Measurements from ENCODE around the gene SPATA6. TPM values are rescaled to one million over a fixed set of nuclear protein-coding genes. Genes with fewer than 3 reads are reported as not detected.

The SPATA6 gene
- total and polyA plus RNA-seq, 2 of the 8 experiments (the other 6 are each of a cell fraction or from before 2014, with no cell fraction given), result 2.4 to 17.2 TPM

DNA sequence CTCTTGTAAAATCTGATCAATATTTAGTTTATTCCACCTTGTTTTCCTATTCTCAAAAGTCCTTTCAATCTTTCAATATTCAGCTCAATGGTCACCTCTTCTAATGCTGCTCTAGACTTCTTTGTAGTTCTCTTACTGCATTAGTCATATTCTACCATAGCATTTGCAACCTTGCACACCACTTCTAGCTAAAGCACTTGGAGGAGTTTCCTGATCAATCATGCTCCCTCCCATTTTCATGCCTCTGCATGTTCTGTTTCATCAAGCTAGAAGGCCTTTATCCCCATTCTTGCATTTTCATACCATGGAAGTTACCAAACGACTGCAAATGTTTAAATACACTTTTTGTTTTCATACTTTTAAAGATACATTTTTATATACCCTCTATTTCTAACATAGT, 177.3 kb downstream of the SPATA6 start:
- no peak overlapping the region for H4K91ac ChIP-seq (replicated peaks; ENCODE audit: insufficient read length, low read length)
- H2BK5ac ChIP-seq (ENCODE audit: low read depth, low read length), result no peak overlapping the region
- no peak overlapping the region for H2BK20ac ChIP-seq (ENCODE audit: low read length)
- no peak overlapping the region for H3K14ac ChIP-seq (ENCODE audit: insufficient read length)
- DNase-seq (ENCODE audit: low read depth in 1 of 2, low spot score in 2 of 2) (no peak), FAIRE-seq (no peak)
- no peaks in the 10 kb centered on the region for H3K9me3 ChIP-seq (ENCODE audit: insufficient read depth in 2 of 2, low read depth in 1 of 2, low read length in 1 of 2)
- no peak overlapping the region for H3K9ac ChIP-seq (replicated peaks in 1 of 4; ENCODE audit: extremely low read depth in 1 of 4, low read depth in 3 of 4, low read length in 3 of 4)
- H3K4me2 ChIP-seq (ENCODE audit: insufficient read depth in 1 of 2, low read depth in 2 of 2, low read length in 2 of 2), result no peak overlapping the region
- H3K36me3 ChIP-seq (ENCODE audit: control insufficient read depth in 2 of 4, insufficient read depth in 4 of 4, low read length in 3 of 4), result no peaks in the 10 kb centered on the region
- H3K56ac ChIP-seq (replicated peaks; ENCODE audit: insufficient read length, low read depth, low read length), result no peak overlapping the region
- no peak overlapping the region for H3K4ac ChIP-seq (replicated peaks; ENCODE audit: insufficient read length, low read depth, low read length)
- no peaks in the 10 kb centered on the region for H3K79me2 ChIP-seq (ENCODE audit: control insufficient read depth in 1 of 2, insufficient read depth in 2 of 2, low read length in 2 of 2)
- H4K20me1 ChIP-seq (replicated peaks in 1 of 2; ENCODE audit: control insufficient read depth in 1 of 2, insufficient read depth in 2 of 2, low read length in 2 of 2), result no peaks in the 10 kb centered on the region
- no peaks in the 10 kb centered on the region for H3K79me1 ChIP-seq (ENCODE audit: low read depth, low read length)
- H2AK5ac ChIP-seq (ENCODE audit: low read depth, low read length), result no peak overlapping the region
- no peak overlapping the region for H2BK120ac ChIP-seq (replicated peaks; ENCODE audit: low read depth, low read length)
- H3K18ac ChIP-seq (ENCODE audit: extremely low read depth, low read length), result no peak overlapping the region
- no peak overlapping the region for H3K27ac ChIP-seq (ENCODE audit: low read depth, low read length)
- CTCF ChIA-PET (ENCODE audit: partially characterized antibody), result no interaction called here
- H3K23me2 ChIP-seq (ENCODE audit: low read depth, low read length), result no peaks in the 10 kb centered on the region
- WGBS, 2 experiments (ENCODE audit: extremely low coverage in 1 of 2, insufficient coverage in 1 of 2, insufficient read length in 1 of 2, insufficient replicate concordance in 2 of 2, low coverage in 1 of 2, low lambda C conversion rate in 2 of 2, missing lambda C conversion rate in 1 of 2), result 88% methylated on average over 1 of the region's 1 CpG; no CpG with 5 or more reads in 1 of the 2 experiments
- H3K27me3 ChIP-seq (replicated peaks in 1 of 4; ENCODE audit: control insufficient read depth in 3 of 4, extremely low read depth in 1 of 4, insufficient read depth in 3 of 4, low read length in 3 of 4), result no peaks in the 10 kb centered on the region
- H4K5ac ChIP-seq (ENCODE audit: insufficient read length, low read depth, low read length), result no peak overlapping the region
- H3K4me3 ChIP-seq (ENCODE audit: extremely low read depth in 1 of 4, insufficient read depth in 2 of 4, low read depth in 3 of 4, low read length in 4 of 4), result no peak overlapping the region
- no peak overlapping the region for H3K23ac ChIP-seq (ENCODE audit: insufficient read length)
- no peaks in the 10 kb centered on the region for H3K4me1 ChIP-seq (replicated peaks in 1 of 4; ENCODE audit: control insufficient read depth in 3 of 4, insufficient read depth in 4 of 4, low read length in 3 of 4)
- H2BK12ac ChIP-seq (ENCODE audit: low read depth, low read length), result no peak overlapping the region
- TF ChIP-seq PHF8 (conservative IDR thresholded peaks at IDR 0.05; ENCODE audit: low read depth, low read length) (no peak), HDAC2 (IDR thresholded peaks at IDR 0.05; ENCODE audit: borderline replicate concordance in 1 of 2, low read depth in 2 of 2, low read length in 2 of 2) (no peak), CBX5 (IDR thresholded peaks at IDR 0.05; ENCODE audit: low read depth, low read length) (no peak), GTF2F1 (IDR thresholded peaks at IDR 0.05; ENCODE audit: borderline replicate concordance, low read depth, low read length) (no peak)
- POLR2A ChIA-PET (ENCODE audit: partially characterized antibody), result no interaction called here
- no peak overlapping the region for H2BK15ac ChIP-seq (ENCODE audit: low read length)
- no peak overlapping the region for H2AFZ ChIP-seq (ENCODE audit: low read length)
- no peak overlapping the region for H4K8ac ChIP-seq (ENCODE audit: extremely low read depth, insufficient read depth, low read length)

Data from H1 (cell line).